A172 (cell line): ENCODE data around the gene HELLS. TPM values are rescaled to one million over a fixed set of nuclear protein-coding genes. Genes with fewer than 3 reads are reported as not detected.
"Not testable (repeated sequence)": the region's sequence is repeated elsewhere in the genome, so short reads cannot be mapped to it uniquely, and the experiment has no call there.

ENCODE experiments used
- DNase-seq: peaks from one replicate; pipeline ENCODE4 v3.0.0-alpha.2; 2015; ENCODE audit warnings: low spot score
- total RNA-seq: library from RNA; depleted of rRNA; stranded (reverse); fragments of >200 nt; shearing (Covaris generic); gene quantifications from 2 replicates; pipeline ENCODE4 v1.2.3, GENCODE V29; 2014; rRNA removed

HELLS gene
- 109 and 242 TPM in 2 replicates for total RNA-seq

DNA sequence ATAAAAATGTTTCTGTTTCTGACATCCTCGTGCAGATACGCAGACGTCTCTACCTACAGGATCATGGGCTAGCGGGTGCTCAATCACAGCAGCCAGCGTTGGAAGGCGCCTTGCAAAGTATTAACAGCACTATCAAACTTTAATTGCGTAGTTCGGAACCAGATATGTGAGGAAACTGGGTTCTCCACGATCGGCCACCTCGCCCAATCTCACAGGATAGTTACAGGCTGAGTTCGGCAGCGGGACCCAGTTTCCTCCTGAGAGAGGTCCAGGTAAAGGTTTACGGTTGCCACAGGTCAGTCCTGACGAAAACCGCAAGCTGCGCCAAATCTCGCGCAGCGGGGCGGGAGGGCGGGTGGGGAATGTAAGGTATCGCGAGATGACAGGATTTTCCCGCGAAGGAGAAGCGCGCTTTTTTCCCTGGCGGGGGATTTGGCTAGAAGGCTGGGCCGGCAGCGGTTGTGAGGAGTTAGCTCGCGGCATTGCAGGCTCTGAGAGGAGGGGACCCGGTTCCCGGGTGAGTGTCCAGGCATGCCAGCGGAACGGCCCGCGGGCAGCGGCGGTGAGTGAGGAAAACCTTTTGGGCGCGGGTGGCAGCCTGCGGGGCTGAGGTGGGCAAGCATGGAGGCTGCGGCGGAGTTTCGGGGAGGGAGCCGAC, at the start of gene HELLS:
TSS of gene HELLS (plus strand) at position 398 of the 658 bp plus-strand sequence. CDS start at position 532, 134 bp downstream.
- DNase-seq: peak; percentile 81

DNA sequence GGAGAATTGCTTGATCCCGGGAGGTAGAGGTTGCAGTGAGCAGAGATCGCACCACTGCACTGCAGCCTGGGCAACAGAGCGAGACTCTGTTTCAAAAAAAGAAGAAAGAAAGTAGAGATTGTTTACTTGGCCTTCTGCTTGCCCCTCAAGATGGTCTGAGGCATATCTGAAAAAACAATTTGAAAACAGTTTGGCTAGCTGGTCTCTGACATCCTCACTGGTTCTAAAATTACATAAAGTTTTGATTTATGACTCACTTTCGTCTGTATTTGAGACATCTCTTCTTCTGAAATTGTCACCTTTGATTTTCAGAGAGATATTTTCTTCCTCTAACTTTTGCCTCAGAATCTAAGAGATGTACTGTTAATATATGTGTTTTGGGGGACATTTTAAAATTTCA, 49.6 kb upstream of the HELLS start:
- DNase-seq: no peak

GRCh38 chr10:94496646-94497045, 48.9 kb upstream of the HELLS start:
- DNase-seq: no peak

DNA sequence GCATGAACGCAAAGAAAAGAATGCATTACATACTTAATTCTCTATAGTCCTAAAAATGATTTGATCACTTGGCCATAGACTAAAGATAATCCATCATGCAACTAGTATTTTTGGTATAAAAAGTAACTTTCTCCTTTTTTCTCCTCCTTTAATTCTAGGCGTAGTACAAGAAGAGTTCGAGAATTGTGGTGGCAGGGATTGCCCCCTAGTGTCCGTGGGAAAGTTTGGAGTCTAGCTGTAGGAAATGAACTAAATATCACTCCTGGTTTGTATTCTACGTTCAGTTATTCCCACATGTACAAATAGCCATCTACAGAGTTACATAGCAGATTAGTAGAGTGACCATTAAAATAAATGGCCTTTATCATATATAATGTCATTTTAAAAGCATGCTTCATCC, 45.5 kb upstream of the HELLS start:
- DNase-seq: peak; percentile 13

DNA sequence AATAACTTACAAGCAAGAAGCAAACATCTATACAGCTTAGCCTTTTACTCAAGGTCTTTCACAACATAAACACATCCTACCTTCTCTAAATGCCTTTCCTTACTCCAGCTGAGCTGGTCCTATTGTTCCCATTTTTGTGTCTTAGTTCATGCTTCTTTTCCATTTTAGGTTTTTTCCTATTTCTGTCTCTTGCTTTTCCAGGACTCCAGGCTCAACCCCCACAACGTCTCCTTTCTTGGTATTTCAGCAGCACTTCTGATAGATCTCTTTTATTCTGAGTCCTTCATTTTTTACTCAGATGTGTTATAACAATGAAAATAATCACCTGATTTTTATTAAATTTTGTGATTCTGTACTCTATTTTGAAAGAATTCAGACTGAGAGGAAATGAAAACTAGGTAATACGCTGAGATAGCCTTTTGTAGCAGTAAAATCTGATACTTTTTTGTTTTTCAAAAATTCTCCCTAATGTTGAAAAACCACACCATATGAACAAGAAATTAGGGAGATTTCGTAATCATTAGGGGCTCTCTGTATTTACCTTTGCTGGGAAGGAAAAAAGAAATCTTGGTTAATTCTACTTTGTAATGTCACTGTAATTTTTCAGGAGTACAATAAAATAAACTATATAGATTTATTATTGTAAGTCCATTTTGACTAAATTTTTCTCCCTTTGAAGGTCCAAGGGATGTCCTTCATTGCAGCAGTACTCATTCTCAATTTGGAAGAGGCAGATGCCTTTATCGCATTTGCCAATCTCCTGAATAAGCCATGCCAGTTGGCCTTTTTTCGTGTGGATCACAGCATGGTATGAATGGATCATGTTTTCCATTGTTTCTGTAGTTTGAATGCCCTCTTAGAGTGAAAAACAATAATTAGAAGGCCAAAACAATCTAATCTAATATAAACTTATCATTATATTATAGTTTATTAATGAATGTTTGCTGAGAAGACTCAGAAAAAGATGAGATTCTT, 24.0 kb upstream of the HELLS start:
- DNase-seq: no peak

DNA sequence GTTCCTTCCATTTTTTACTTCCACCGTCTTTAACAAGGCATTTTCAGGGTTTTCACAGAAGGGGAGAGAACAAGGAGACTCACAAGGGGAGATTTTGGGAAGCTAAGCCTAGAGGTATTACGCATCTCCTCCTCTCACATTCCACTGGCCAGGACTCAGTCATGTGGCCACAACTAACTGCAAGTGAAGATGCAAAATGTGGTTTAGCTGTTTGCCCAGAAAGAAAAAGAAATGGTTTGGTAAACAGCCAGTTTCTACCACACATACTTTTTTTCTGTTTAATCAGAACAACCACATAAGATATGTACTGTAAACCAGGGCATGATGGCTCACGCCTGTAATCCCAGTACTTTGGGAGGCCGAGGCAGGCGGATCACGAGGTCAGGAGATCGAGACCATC, 21.4 kb upstream of the HELLS start:
- peak; percentile 89 for DNase-seq

DNA sequence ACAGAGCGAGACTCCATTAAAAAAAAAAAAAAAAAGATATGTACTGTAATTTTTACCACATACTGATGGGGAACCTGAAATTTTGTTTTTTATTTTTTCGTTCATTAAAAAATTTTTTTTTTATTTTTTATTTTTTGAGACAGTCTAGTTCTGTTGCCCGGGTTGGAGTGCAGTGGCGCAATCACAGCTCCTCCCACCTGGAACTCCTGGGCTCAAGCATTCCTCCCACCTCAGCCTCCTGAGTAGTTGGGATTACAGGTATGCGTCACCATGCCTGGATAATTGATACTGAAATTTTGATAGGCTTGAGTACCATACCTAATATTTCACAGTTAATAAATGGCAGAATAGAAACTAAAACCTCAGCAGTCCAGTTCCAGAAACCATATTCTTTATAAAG, 20.9 kb upstream of the HELLS start:
- DNase-seq: no peak

DNA sequence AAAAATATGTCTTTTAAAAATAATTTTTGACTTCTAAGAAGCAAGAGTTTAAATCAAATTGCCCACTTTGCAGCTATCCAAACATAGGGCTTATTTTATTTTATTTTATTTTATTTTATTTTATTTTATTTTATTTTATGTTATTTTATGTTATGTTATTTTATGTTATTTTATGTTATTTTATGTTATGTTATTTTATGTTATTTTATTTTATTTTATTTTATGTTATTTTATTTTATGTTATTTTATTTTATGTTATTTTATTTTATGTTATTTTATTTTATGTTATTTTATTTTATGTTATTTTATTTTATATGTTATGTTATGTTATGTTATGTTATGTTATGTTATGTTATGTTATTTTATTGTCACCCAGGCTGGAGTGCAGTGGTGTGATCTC, 14.0 kb upstream of the HELLS start:
- not testable (repeated sequence) for DNase-seq

- no peak for DNase-seq
Measured at GRCh38 chr10:94533027-94533426, 12.6 kb upstream of the HELLS start.

GRCh38 chr10:94542282-94542681, 3.3 kb upstream of the HELLS start:
- DNase-seq: not testable (repeated sequence)

GRCh38 chr10:94546049-94546900, 687 bp downstream of the HELLS start:
- peak; percentile 39 for DNase-seq

DNA sequence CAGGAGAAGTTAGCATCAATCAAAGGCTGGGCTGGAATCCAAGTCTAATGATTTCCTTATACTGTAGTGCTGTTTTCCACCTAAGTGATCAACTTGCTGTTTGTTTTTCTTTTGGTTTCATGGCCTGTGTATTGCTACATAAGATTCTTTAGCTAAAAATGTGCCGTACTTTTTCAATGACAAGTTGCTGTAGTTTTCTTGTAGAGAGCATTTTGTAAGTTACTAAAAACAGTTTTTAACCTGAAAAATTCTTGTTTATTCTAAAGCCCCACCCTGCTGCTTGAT, 1.3 kb downstream of the HELLS start:
- peak; percentile 29 for DNase-seq

DNA sequence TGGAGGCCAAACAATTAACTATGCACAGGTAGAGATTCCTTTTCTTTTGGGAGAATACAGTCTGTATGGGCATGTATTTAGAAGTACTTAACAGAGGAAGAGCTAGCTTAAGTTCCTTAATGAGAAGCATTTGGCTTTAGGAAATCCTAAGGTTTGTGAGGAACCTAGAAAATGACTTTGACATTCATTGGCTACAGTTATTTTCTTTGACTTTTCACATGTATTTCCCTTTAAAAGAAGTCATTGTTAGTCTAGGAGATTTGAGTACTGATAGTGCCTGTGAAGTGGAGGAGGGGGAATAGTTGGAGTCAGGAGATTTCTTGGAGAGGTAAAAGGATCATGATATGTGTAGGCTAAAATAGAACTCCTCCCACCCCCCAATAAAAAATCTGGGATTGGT, 3.6 kb downstream of the HELLS start:
- no peak for DNase-seq

- DNase-seq: peak; percentile 17
Measured at GRCh38 chr10:94567714-94568307, 22.2 kb downstream of the HELLS start.

DNA sequence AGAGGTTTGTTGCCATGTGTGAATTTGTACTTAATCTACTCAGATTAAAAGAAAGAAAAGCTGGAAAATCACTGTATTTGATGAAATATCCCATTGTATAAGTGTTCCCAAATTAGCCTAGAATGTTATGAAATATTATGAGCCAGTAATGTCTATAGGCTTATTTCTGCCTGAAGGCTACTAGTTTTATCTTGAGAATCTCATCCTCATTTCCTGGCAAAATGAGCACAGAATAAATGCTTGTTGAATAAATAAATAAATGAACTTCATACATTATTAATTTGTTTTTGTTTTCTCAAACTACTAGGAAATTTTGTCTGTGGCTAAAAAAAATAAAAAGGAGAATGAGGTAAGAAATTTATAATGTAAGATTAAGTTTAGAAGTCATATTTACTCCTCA, 25.5 kb downstream of the HELLS start:
- no peak for DNase-seq

GRCh38 chr10:94571528-94571927, 25.9 kb downstream of the HELLS start:
- DNase-seq: no peak

DNA sequence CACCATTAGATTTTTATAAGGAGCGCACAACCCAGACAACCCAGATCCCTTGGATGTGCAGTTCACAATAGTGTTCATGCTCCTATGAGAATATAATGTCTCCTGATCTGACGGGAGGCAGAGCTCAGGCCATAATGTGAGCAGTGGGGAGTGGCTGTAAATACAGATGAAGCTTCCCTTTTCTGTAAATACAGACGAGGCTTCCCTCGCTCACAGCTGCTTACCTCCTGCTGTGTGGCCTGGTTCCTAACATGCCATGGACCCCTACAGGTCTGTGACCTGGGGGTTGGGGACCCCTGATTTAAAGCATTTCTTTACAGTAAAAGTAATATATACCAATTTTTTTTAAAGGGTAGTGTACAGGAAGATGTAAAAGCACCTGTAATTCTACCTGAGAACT, 33.2 kb downstream of the HELLS start:
- DNase-seq: no peak

GRCh38 chr10:94583124-94583523, 37.5 kb downstream of the HELLS start:
- peak; percentile 5 for DNase-seq

DNA sequence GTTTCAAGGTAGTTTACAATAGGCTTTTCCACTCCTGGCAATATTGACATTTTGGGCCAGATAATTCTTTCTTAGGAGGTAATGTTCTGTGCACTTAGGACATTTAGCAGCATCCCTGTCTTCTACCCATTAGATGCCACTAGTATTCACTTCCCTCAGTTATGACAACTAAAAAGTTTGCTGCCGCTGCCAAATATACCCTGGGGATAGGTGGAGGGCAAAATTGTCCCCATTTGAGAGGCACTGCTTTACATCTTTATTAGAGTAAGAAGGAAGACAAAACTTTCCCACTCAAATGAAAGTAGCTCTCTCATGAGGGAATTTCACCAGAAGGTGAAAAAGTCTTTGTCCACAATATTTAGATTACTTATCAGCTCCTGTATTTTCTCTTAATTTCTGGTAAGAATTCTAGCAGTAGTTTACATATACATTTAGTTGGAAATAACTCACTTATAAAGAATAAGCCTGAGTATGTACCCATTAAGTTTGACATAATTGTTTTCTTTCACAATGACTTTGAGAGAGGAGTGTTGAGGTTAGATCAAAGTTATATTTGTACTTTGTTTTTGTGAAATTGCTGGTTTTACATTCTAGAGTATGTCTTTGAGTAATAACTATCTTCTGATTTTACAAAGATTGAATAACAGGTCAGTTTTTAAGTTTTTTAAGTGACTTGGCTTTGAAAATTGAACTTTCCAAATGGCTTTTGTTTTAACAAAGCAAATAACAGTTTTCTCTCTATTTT, 46.0 kb downstream of the HELLS start:
- no peak for DNase-seq

GRCh38 chr10:94602729-94603515, 57.3 kb downstream of the HELLS start:
- no peak for DNase-seq
